Gastrocnemius medialis (tissue), 4 donors: Measurements from ENCODE around the gene NCK1. TPM values are rescaled to one million over a fixed set of nuclear protein-coding genes. Genes with fewer than 3 reads are reported as not detected.
A peak's percentile ranks its signal among the peaks of the same experiment; 100 is the strongest.
"Not testable (repeated sequence)": the region's sequence is repeated elsewhere in the genome, so short reads cannot be mapped to it uniquely, and the experiment has no call there.

Source experiments
- ATAC-seq, 2 donors: fragments of 150-250 bp; one replicate each; pipeline ENCODE4 v1.9.1; 2016
- DNase-seq, 2 donors: peaks; one replicate each; pipeline ENCODE4 v3.0.0-alpha.2; 2019
- H3K27ac ChIP-seq, 4 donors: fragments of 200-600 bp; sonication (generic); 1 replicate in 1 of 4; 2 replicates in 3 of 4; pipeline ENCODE4 v1.5.1; 2016 to 2018; ENCODE audit warnings: mild to moderate bottlenecking in 2 of 4, moderate library complexity in 1 of 4
- H3K27me3 ChIP-seq, 3 donors: fragments of 200-600 bp; sonication (generic) in 2 of 3; 1 replicate in 1 of 3; 2 replicates in 2 of 3; pipeline versions ENCODE4 v1.5.1 to v1.6.0; 2016 to 2019; ENCODE audit warnings: mild to moderate bottlenecking in 1 of 3, moderate library complexity in 1 of 3
- H3K36me3 ChIP-seq, 2 donors: fragments of 200-600 bp; sonication (generic) in 1 of 2; one replicate each; pipeline ENCODE4 v1.5.1; 2017 to 2018
- H3K4me1 ChIP-seq, 2 donors: fragments of 200-600 bp; sonication (generic) in 1 of 2; one replicate each; pipeline ENCODE4 v1.5.1; 2016 to 2017; ENCODE audit warnings: mild to moderate bottlenecking in 2 of 2
- H3K4me3 ChIP-seq, 4 donors: fragments of 200-600 bp; sonication (generic) in 3 of 4; 1 replicate in 1 of 4; 2 replicates in 3 of 4; pipeline ENCODE4 v1.5.1; 2016 to 2019; ENCODE audit warnings: mild to moderate bottlenecking in 2 of 4
- H3K9me3 ChIP-seq, 3 donors: fragments of 200-600 bp; sonication (generic) in 2 of 3; 1 replicate in 1 of 3; 2 replicates in 2 of 3; pipeline ENCODE4 v1.5.1; 2016 to 2019
- POLR2A ChIP-seq, 2 donors: fragments of 450-650 bp; IDR thresholded peaks; one replicate each; pipeline ENCODE4 v1.6.1; 2017; ENCODE audit warnings: antibody characterized with exemption in 2 of 2, mild to moderate bottlenecking in 2 of 2, moderate library complexity in 2 of 2
- in situ Hi-C, 4 donors: fragments of 200-750 bp; cut with MboI; loops; one replicate each; pipeline versions ENCODE4 v1.15.0 to v1.8.0; 2017; ENCODE audit warnings: low sequenced_read_pairs in 4 of 4
- intact Hi-C: fragments of 100-400 bp; cut with DNase I; formaldehyde crosslinking; loops from one replicate; pipeline ENCODE4 v1.15.1; 2023; ENCODE audit warnings: low total_unique reads
- total RNA-seq, 4 donors: library from RNA; depleted of rRNA; stranded (reverse); fragments of >200 nt; gene quantifications; one replicate each; pipeline versions ENCODE4 v1.1.0 to v1.2.3, GENCODE V29; 2016
- TF ChIP-seq, protein P1 (sequence below), 5 experiments: fragments of 450-650 bp in 3 of 5; fragments of 200-600 bp in 2 of 5; sonication (generic) in 2 of 5; IDR thresholded peaks in 4 of 5; conservative IDR thresholded peaks in 1 of 5; 1 replicate in 4 of 5; 2 replicates in 1 of 5; pipeline ENCODE4 v1.5.1; 2016 to 2019; ENCODE audit warnings: antibody characterized with exemption in 5 of 5, mild to moderate bottlenecking in 3 of 5, moderate library complexity in 3 of 5

NCK1 gene
- total RNA-seq, 4 donors from 2014 or later: 23.5 to 36.6 (median 27.0) TPM

DNA sequence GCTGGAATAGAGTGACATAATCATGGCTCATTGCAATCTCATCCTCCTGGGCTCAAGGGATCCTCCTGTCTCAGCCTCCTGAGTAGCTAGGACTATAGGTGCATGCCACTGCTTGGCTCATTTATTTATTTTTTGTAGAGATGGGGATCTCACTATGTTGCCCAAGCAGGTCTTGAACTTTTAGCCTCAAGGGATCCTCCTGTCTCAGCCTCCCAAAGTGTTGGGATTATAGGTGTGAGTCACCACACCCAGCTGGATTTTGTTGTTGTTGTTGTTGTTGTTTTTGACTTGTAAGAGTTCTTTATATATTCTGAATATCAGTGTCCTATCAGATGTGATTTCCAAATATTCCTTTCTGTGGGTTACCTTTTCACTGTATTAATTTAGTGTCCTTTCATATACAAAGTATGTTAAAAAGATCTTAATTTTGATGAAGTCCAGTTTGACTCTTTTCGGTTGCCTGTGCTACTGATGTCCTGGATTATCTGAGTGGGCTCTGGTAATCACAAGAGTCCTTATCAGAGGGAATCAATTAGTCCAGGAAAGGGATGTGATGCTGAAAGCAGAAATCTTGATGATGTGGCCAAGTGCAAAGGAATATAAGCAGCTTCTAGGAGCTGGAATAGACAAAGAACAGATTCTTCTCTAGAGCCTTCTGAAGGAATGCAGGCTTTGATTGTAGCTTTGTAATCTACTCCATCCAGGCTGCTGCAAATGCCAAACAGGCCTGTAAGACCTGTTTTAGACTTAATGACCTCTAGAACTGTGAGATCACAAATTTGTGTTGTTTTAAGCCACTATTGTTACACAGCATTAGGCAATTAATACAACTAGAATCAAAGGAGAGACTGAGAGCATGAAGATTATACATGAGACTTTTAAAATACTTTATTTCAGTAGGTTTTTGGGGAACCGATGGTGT lies 30.2 kb downstream of the NCK1 start:
- ATAC-seq (no peak), DNase-seq (no peak)
- Histone ChIP-seq H3K36me3 (peaks cover 0 to 3% of the 10 kb centered on the region in 2 donors), H3K4me1 (peaks cover 0 to 14% of the 10 kb centered on the region in 2 donors), H3K9me3 (no peaks in the 10 kb centered on the region), H3K27ac (peak overlapping the region in 1 of 4 donors; percentile 30), H3K4me3 (no peak overlapping the region), H3K27me3 (no peaks in the 10 kb centered on the region)
- intact Hi-C loops: no loop called here
- in situ Hi-C loops: no loop called here
- no peak for TF ChIP-seq POLR2A (IDR thresholded peaks at IDR 0.05)
- TF ChIP-seq, protein P1, sequence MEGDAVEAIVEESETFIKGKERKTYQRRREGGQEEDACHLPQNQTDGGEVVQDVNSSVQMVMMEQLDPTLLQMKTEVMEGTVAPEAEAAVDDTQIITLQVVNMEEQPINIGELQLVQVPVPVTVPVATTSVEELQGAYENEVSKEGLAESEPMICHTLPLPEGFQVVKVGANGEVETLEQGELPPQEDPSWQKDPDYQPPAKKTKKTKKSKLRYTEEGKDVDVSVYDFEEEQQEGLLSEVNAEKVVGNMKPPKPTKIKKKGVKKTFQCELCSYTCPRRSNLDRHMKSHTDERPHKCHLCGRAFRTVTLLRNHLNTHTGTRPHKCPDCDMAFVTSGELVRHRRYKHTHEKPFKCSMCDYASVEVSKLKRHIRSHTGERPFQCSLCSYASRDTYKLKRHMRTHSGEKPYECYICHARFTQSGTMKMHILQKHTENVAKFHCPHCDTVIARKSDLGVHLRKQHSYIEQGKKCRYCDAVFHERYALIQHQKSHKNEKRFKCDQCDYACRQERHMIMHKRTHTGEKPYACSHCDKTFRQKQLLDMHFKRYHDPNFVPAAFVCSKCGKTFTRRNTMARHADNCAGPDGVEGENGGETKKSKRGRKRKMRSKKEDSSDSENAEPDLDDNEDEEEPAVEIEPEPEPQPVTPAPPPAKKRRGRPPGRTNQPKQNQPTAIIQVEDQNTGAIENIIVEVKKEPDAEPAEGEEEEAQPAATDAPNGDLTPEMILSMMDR (IDR thresholded peaks at IDR 0.05 in 4 of 5, conservative IDR thresholded peaks at IDR 0.05 in 1 of 5): no peak

DNA sequence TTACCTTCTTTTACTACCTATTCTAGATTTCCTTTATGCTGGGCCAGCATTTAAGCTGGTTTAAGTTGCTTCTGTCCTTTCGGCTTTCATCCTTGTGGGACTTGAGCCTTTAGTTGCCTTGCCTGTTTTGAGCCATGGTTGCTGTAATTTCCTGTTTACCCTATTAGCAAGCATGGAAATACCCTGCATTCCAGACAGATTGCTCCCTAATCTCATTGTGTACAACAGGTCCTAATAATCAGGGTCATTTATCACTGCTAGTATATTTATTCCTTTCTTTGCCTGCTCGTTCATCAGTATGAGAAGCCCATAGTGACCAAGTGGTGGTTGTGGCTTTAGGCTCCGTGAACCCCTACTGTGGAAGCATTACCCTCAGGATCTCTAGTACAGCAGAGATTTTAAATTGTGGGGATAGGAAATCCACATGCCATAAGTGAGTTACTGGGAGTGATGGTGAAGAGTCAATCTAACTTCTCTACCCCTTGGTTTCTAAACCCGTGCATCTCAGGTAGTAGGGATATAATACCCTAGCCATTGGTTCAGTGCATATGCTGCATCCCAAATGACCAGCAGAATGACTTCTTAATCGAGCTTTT lies 31.9 kb downstream of the NCK1 start:
- H3K9me3 ChIP-seq: no peaks in the 10 kb centered on the region
- in situ Hi-C loops: no loop called here
- no peak for DNase-seq
- H3K4me1 ChIP-seq: peaks cover 4 to 30% of the 10 kb centered on the region in 2 donors
- peak overlapping the region in 3 of 4 donors; percentile 0 to 37 (median 30) for H3K27ac ChIP-seq
- peaks cover 0 to 3% of the 10 kb centered on the region in 2 donors for H3K36me3 ChIP-seq
- no peaks in the 10 kb centered on the region for H3K27me3 ChIP-seq
- intact Hi-C loops: no loop called here
- TF ChIP-seq, protein P1 (IDR thresholded peaks at IDR 0.05 in 4 of 5, conservative IDR thresholded peaks at IDR 0.05 in 1 of 5): no peak
- no peak for TF ChIP-seq POLR2A (IDR thresholded peaks at IDR 0.05)
- no peak overlapping the region for H3K4me3 ChIP-seq
- peak in 1 of 2 donors; percentile 49 for ATAC-seq

DNA sequence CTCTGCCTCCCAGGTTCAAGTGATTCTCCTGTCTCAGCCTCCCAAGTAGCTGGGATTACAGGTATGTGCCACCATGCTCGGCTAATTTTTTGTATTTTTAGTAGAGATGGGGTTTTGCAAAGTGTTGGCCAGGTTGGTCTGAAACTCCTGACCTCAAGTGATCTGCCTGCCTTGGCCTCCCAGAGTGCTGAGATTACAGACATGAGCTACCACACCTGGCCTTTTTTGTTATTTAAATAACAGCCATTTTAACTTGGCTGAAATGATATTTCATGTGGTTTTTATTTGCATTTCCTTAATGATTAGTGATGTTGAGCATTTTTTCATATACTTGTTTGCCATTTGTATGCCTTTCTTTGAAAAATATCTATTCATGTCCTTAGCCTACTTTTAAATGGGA lies 35.2 kb downstream of the NCK1 start:
- intact Hi-C loops, H3K27ac ChIP-seq, ATAC-seq, H3K9me3 ChIP-seq, DNase-seq, H3K27me3 ChIP-seq, in situ Hi-C loops, H3K36me3 ChIP-seq, H3K4me3 ChIP-seq: not testable (repeated sequence)
- peaks cover 13 to 49% of the 10 kb centered on the region in 2 donors for H3K4me1 ChIP-seq

DNA sequence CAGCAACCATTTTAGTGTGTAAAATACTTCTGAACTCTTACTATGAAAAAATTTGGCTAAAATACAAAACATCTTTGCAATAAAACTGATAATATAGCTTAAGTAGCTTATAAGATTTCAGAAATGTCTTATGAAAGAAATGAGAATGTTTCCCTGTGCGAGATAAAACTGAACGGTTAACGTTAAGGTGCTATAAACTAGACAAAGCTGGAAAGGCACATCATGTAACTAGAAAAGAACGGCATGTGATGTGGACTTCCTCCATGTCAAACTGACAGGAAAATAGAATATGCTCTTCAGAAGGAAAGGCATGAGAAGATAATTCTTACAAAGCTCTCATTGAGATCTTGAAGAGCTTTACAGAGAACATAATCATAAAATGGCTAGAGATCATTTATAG lies 36.5 kb downstream of the NCK1 start:
- in situ Hi-C loops: no loop called here
- TF ChIP-seq, protein P1 (IDR thresholded peaks at IDR 0.05 in 4 of 5, conservative IDR thresholded peaks at IDR 0.05 in 1 of 5): no peak
- no peak for TF ChIP-seq POLR2A (IDR thresholded peaks at IDR 0.05)
- Histone ChIP-seq H3K4me1 (peaks cover 15 to 49% of the 10 kb centered on the region in 2 donors), H3K27me3 (no peaks in the 10 kb centered on the region), H3K4me3 (no peak overlapping the region), H3K36me3 (no peaks in the 10 kb centered on the region), H3K9me3 (no peaks in the 10 kb centered on the region), H3K27ac (peak overlapping the region in 3 of 4 donors; percentile 39 to 56 (median 50))
- ATAC-seq (peak in 1 of 2 donors; percentile 73), DNase-seq (no peak)
- intact Hi-C loops: no loop called here

DNA sequence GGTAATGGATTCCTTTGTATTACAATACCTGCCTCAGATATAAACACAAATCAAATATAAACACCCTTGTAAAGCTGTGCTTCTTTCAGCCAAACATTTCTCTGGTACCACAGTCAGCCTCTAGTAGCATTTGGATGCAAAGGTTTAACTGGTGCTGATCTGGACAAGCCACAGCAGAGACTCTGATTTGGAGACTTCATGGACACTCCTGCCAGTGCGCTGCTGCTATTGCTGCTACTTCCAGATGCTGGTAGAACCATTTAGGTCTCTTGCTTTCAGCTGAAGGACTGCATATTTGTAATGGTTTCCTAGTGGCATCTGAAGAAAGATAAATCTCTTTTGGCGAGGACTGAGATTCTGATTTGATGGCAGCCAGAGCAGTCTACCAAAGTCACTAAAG lies 36.9 kb downstream of the NCK1 start:
- ATAC-seq: no peak
- Histone ChIP-seq H3K4me1 (peaks cover 15 to 45% of the 10 kb centered on the region in 2 donors), H3K27me3 (no peaks in the 10 kb centered on the region), H3K4me3 (no peak overlapping the region), H3K27ac (peak overlapping the region; percentile 6 to 56 (median 44)), H3K36me3 (no peaks in the 10 kb centered on the region), H3K9me3 (no peaks in the 10 kb centered on the region)
- in situ Hi-C loops (no loop called here), intact Hi-C loops (no loop called here)
- DNase-seq: no peak
- TF ChIP-seq, protein P1 (IDR thresholded peaks at IDR 0.05 in 4 of 5, conservative IDR thresholded peaks at IDR 0.05 in 1 of 5): no peak
- no peak for TF ChIP-seq POLR2A (IDR thresholded peaks at IDR 0.05)
